T-helper 17 cell (primary cell): ENCODE measurements around the gene SREBF1. TPM values are rescaled to one million over a fixed set of nuclear protein-coding genes. Genes with fewer than 3 reads are reported as not detected.

ENCODE experiments used
- total RNA-seq, 4 donors: library from RNA in 2 of 4; stranded (reverse) in 2 of 4; gene quantifications; one replicate each; pipeline ENCODE4 v1.2.3 and lab custom pipeline; 2022 to 2026

The SREBF1 gene
- total RNA-seq, 2 donors from 2014 or later = 198 to 241 TPM

Other genes starting within 250 kb of the SREBF1 start
- gene PEMT, start 245.3 kb downstream of the SREBF1 start, total RNA-seq = 10 to 100 TPM; 13.8 to 14.8 TPM
- gene RAI1, start 155.5 kb downstream of the SREBF1 start, total RNA-seq = 10 to 100 TPM; 18.4 to 18.6 TPM
- gene TOM1L2, start 135.4 kb upstream of the SREBF1 start, total RNA-seq = 10 to 100 TPM; 42.2 to 44.2 TPM
- gene DRC3, start 135.9 kb upstream of the SREBF1 start, total RNA-seq = not detected
- 10 to 100 TPM; 24.3 to 26.7 TPM for gene ATPAF2, start 202.2 kb upstream of the SREBF1 start, total RNA-seq
- 1 to 10 TPM; 6.7 to 7.8 TPM for gene GID4, start 202.4 kb upstream of the SREBF1 start, total RNA-seq